ENCODE results near the gene KCNQ1. TPM values are rescaled to one million over a fixed set of nuclear protein-coding genes. Genes with fewer than 3 reads are reported as not detected.

The KCNQ1 gene
- total RNA-seq, 1 donor from 2014 or later, result 0.16 TPM

- TF ChIP-seq CTCF (IDR thresholded peaks at IDR 0.05), result no peak
- H3K27me3 Mint-ChIP-seq (ENCODE audit: unreplicated experiment), result peaks cover 45% of the 10 kb centered on the region
- peak; percentile 75 for DNase-seq (ENCODE audit: extremely low spot score, unreplicated experiment)
- no peaks in the 10 kb centered on the region for H3K36me3 Mint-ChIP-seq (ENCODE audit: unreplicated experiment)
- peaks cover 11% of the 10 kb centered on the region for H3K9me3 Mint-ChIP-seq (ENCODE audit: unreplicated experiment)
- no peak overlapping the region for H3K27ac Mint-ChIP-seq (ENCODE audit: unreplicated experiment)
- H3K4me1 Mint-ChIP-seq (ENCODE audit: unreplicated experiment), result peaks cover 3% of the 10 kb centered on the region
- H3K4me3 Mint-ChIP-seq (ENCODE audit: unreplicated experiment), result no peak overlapping the region
Measured at GRCh38 chr11:2769409-2770095, 324.7 kb downstream of the KCNQ1 start.

DNA sequence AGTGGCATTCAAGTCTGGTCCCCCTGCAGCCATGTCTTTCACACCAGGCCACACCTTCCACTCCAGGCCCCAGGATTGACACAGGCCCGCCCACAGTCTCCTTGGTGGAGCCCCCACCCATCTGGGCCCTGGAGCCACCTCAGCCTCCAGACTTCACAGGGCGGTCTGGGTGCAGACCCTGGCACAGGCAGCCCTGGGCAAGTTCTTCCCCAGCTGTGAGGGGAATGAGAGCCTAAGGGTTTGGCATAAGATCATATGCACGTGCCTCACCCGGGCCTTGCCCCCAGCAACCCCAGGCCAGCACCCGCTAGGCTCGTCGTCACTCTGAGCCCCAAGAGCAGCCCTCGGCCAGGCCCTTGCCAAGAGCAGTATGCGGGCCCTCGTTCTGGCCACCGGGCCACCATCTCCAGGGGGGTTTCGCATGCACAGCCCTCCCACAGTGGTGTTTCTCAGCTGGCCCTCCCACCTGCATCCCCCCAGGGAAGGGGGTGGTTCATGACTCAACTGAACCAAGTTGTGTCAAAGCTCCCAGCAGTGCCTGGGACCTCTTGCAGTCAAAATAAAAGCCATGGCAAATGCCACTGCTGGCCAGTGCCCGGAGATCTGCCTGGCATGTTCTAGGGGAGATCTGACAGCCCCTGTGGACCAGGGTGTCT, 325.4 kb downstream of the KCNQ1 start:
- peaks cover 1% of the 10 kb centered on the region for H3K4me1 Mint-ChIP-seq (ENCODE audit: unreplicated experiment)
- peak; percentile 83 for DNase-seq (ENCODE audit: extremely low spot score, unreplicated experiment)
- no peak overlapping the region for H3K27ac Mint-ChIP-seq (ENCODE audit: unreplicated experiment)

DNA sequence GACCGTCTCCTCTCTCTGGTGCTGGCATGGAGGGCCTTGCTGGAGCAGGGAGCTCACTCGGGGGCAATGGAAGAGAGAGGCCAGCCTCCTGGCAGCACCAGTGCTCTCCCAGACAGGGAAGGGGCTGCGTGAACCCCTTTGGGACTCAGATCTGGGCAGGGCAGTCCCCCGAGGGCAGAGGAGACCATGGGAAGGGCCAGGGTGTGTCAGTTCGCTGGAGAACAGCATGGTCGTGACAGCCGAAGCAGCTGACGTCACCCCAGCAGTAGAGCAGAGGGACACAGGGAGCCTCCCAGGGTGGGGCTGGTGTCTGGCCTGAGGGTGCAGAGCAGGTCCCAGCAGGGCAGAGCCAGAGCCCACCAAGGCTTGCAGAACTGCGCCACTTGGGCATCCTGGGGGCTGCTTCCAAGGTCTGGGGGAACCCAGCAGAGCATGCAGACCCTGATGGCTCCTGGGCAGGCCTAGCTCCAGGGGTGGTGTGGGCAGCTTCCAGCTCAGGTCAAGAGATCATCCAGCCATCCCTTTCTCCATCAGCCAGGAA, 326.0 kb downstream of the KCNQ1 start:
- Mint-ChIP-seq H3K9me3 (ENCODE audit: unreplicated experiment) (peaks cover 4% of the 10 kb centered on the region), H3K4me1 (ENCODE audit: unreplicated experiment) (peaks cover 1% of the 10 kb centered on the region), H3K27ac (ENCODE audit: unreplicated experiment) (no peak overlapping the region), H3K4me3 (ENCODE audit: unreplicated experiment) (no peak overlapping the region), H3K36me3 (ENCODE audit: unreplicated experiment) (no peaks in the 10 kb centered on the region), H3K27me3 (ENCODE audit: unreplicated experiment) (peaks cover 35% of the 10 kb centered on the region)
- DNase-seq (ENCODE audit: extremely low spot score, unreplicated experiment), result no peak
- no peak for TF ChIP-seq CTCF (IDR thresholded peaks at IDR 0.05)

More for the DNA sequence above, 325.4 kb downstream of the KCNQ1 start:
- Mint-ChIP-seq H3K9me3 (ENCODE audit: unreplicated experiment) (peaks cover 10% of the 10 kb centered on the region), H3K4me3 (ENCODE audit: unreplicated experiment) (no peak overlapping the region), H3K36me3 (ENCODE audit: unreplicated experiment) (no peaks in the 10 kb centered on the region), H3K27me3 (ENCODE audit: unreplicated experiment) (peaks cover 41% of the 10 kb centered on the region)
- no peak for TF ChIP-seq CTCF (IDR thresholded peaks at IDR 0.05)

DNA sequence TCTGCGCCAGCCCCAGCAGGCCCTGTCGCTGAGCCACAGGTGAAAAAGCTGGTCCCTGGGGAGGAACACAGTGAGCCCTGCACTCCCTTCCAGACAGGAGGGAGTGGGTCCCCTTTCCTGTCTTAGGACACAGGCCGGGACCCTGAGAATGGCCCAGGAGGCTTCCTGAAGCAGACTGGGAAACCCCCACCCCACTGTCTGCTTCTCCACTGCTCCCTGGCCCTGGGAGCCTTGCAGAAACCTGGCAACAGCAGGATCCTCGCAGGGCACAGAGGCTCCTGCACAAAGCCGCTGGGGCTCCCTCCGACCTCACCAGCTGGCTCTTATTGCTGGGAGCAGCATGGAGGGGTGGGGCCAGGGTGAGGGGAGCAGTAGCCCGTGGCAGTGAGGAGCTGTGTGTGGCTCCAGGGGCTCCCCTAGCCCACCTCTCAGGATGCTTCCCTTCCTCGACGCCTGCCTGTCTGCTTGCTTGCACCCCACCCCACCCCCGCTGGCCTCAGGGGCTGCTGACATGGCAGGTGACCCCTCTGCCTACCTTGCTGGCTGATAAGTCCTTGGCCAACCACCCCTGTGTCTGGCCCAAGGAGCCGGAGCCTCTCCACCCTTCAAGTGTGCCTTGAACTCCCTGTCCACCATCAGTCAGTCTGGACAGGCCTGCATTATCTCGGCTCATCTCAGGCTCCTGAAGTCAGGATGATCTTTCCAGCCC, 327.1 kb downstream of the KCNQ1 start:
- peak; percentile 80 for DNase-seq (ENCODE audit: extremely low spot score, unreplicated experiment)
- Mint-ChIP-seq H3K27me3 (ENCODE audit: unreplicated experiment) (peaks cover 25% of the 10 kb centered on the region), H3K27ac (ENCODE audit: unreplicated experiment) (no peak overlapping the region), H3K4me1 (ENCODE audit: unreplicated experiment) (peaks cover 1% of the 10 kb centered on the region), H3K4me3 (ENCODE audit: unreplicated experiment) (no peak overlapping the region), H3K9me3 (ENCODE audit: unreplicated experiment) (no peaks in the 10 kb centered on the region), H3K36me3 (ENCODE audit: unreplicated experiment) (no peaks in the 10 kb centered on the region)
- TF ChIP-seq CTCF (IDR thresholded peaks at IDR 0.05), result no peak

All from osteocyte (in vitro differentiated cells).